Large intestine (tissue), 3 donors: ENCODE results near the gene ZMYND8. TPM values are rescaled to one million over a fixed set of nuclear protein-coding genes. Genes with fewer than 3 reads are reported as not detected.

Source experiments
- DNase-seq, 2 donors: peaks; one replicate each; pipeline versions ENCODE4 v3.0.0 to v3.0.0-alpha.2; 2013
- H3K27ac ChIP-seq: one replicate; pipeline ENCODE4 v1.5.1; 2013; ENCODE audit warnings: low read length
- H3K27me3 ChIP-seq: 2 replicates; pipeline ENCODE4 v1.6.1; 2013; ENCODE audit warnings: low read length; ENCODE audit not compliant: control insufficient read depth, insufficient read depth
- H3K36me3 ChIP-seq: 2 replicates; pipeline ENCODE4 v1.6.1; 2013; ENCODE audit warnings: low read length; ENCODE audit not compliant: control insufficient read depth, insufficient read depth
- H3K4me1 ChIP-seq: one replicate; pipeline ENCODE4 v1.6.1; 2013; ENCODE audit warnings: low read length; ENCODE audit not compliant: control insufficient read depth, insufficient read depth
- H3K4me3 ChIP-seq: one replicate; pipeline ENCODE4 v1.5.1; 2013; ENCODE audit warnings: low read length
- H3K9me3 ChIP-seq: one replicate; pipeline ENCODE4 v1.6.1; 2013; ENCODE audit warnings: mild to moderate bottlenecking, low read depth, low read length, moderate library complexity; ENCODE audit not compliant: control insufficient read depth
- WGBS: methylation state at CpG from one replicate; pipeline ENCODE4 v1.1.5; 2013; ENCODE audit warnings: low lambda C conversion rate; ENCODE audit not compliant: insufficient coverage; 5-methylcytosine and 5-hydroxymethylcytosine counted together
- polyA plus RNA-seq: library from polyadenylated mRNA; unstranded; fragments of 120-200 nt; gene quantifications from one replicate; pipeline ENCODE4 v1.2.1, GENCODE V29; 2013

The ZMYND8 gene
- polyA plus RNA-seq, 1 donor = 25.5 TPM

DNA sequence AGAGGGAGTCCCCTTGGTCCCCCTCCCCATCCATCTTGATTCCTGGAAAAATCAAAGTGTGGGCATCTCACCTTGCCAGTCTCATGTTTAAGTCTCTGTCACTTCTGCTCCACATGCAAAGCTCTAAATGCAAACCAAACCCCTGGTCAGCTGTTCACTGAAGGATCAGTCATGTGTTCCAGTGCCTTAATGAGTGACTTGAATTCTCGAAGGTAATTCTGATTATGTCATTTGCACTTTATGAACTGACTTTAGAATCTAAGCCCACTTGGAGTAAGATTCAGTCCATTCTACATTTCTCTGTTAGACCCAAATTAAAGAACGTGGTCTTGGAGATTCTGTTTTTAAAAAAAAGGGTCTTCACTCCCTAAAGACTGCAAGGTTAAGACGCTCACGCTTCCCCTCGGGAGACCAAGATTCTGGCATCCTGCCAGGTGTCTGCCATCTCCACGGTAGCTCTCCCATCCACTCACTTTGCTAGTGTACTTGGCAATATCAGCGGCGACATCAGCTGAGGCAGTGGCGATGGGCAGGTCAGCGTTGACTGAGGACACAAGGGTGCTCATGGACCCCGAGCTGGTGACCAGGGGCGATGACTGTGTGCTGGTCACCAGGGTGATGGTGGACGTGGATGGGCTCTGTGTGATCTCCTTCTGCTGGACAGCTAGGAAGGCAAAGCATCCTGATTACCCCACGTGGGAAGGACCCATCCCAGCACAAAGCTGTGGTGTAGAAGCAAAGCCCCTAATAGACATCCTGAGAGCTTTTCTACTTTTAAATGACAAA, 120.5 kb downstream of the ZMYND8 start:
- Histone ChIP-seq H3K27ac (no peak overlapping the region), H3K9me3 (no peaks in the 10 kb centered on the region), H3K27me3 (no peaks in the 10 kb centered on the region), H3K4me3 (no peak overlapping the region), H3K4me1 (no peaks in the 10 kb centered on the region), H3K36me3 (peaks cover 63% of the 10 kb centered on the region)
- no peak for DNase-seq
- 100% methylated on average over 1 of the region's 14 CpGs for WGBS

DNA sequence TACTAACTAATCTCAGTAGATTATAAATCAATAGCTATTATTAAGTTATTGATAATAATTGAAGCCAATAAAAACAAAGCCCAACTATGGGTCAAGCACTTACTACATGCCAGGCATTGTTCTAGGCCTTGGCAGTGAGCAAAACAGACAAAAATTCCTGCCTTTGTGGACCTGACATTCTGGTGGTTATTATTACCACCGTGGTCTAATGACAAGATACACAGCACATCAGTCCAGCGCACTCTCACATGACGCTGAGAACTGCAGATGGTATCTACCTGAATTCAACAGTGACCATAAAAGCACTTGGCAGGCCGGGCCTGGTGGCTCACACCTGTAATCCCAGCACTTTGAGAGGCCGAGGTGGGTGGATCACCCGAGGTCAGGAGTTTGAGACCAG, 121.4 kb downstream of the ZMYND8 start:
- no peaks in the 10 kb centered on the region for H3K4me1 ChIP-seq
- H3K27me3 ChIP-seq = no peaks in the 10 kb centered on the region
- no peak overlapping the region for H3K4me3 ChIP-seq
- H3K27ac ChIP-seq = no peak overlapping the region
- no CpG with 5 or more reads among the region's 6 CpGs for WGBS
- DNase-seq = no peak
- H3K9me3 ChIP-seq = no peaks in the 10 kb centered on the region
- peaks cover 70% of the 10 kb centered on the region for H3K36me3 ChIP-seq

DNA sequence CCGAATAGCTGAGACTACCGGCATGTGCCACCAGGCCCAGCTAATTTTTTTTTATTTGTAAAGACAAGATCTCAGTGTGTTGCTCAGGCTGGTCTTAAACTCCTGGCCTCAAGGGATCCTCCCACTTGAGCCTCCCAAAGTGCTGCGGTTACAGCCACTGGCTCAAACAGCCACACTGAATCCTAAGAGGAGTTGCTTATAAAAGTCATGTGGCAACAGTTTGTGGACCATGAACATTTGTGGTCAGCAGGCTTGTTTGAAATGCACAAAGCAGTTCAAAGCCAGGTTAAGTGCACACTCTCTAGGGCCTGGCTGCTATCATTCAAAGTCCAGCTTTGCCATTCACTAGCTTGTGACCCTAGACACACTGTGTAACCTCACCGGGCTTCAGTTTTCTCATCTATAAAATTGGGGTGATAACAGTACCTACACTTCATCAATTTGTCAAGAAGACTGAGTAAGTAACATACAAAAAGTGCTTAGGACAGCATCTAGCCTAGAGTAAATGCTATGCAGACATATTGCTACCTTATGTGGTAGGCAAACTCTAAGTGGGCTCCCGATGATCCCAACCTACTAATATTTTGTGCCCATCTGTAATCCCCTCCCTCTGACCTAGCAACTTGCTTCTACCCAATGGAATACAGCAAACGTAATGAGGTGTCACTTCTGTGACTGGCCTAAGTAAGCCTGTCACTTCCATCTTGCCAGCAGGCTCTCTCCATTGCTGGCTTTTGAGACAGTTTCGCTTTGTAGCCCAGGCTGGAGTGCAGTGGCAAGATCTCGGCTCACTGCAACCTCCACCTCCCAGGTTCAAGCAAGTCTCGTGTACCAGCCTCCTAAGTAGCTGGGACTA, 122.9 kb downstream of the ZMYND8 start:
- WGBS = no CpG with 5 or more reads among the region's 9 CpGs
- peaks cover 72% of the 10 kb centered on the region for H3K36me3 ChIP-seq

DNA sequence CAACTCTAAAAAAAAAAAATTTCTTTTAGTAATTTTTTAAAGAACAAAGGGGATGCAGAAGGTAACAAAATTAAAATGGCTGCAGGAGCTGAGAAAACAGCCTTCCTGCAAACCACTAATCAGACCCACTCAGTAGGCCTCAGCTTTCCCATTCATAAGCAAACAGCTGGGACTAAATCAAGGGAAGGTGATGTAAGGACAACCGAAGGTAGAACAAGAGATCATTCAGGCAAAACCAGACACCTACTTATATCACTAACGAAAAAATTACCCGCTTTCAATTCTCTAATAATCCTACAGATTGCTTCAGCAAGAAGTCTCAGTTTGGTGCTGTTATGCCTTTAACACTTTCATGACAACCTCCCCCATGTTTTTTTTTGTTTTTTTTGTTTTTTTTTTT, 124.0 kb downstream of the ZMYND8 start:
- H3K27ac ChIP-seq = no peak overlapping the region
- DNase-seq = no peak
- H3K9me3 ChIP-seq = no peaks in the 10 kb centered on the region
- H3K4me1 ChIP-seq = no peaks in the 10 kb centered on the region
- WGBS = 100% methylated on average over 2 of the region's 3 CpGs
- H3K36me3 ChIP-seq = peaks cover 70% of the 10 kb centered on the region
- H3K4me3 ChIP-seq = no peak overlapping the region
- H3K27me3 ChIP-seq = no peaks in the 10 kb centered on the region

More for the DNA sequence above, 122.9 kb downstream of the ZMYND8 start:
- DNase-seq = peak; percentile 35 to 43
- no peaks in the 10 kb centered on the region for H3K9me3 ChIP-seq
- H3K4me1 ChIP-seq = no peaks in the 10 kb centered on the region
- no peak overlapping the region for H3K27ac ChIP-seq
- H3K27me3 ChIP-seq = no peaks in the 10 kb centered on the region
- H3K4me3 ChIP-seq = no peak overlapping the region

DNA sequence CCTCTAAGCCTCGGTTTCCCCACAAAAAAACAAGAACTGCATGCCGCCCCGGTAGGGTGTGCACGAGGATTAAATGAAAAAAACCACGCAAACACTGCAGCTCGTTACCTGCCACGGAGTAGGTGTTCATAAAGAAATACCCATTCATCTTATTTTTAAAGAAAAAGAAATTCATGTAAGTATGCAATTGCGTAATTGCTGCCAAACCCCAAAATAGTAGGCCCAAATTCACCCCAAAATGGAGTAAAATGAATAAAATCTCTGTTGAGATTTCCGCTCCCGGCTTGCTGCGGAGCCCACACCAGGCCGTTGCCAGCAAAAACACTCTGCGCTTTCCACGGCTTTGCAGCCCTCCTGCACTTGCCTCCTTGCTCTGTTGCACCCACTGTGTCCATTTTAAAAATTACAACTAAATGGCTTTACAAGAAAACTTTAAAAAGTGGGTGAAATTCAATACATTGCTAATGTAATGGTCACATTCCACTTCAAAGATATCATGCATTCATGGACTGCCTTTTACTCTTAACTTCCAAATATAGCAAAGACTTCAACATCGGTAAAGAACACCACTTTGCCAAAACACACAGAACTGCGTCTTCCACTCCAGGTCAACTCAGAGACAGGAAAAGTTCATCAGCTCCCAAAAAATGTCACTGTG, 125.0 kb downstream of the ZMYND8 start:
- Histone ChIP-seq H3K27me3 (no peaks in the 10 kb centered on the region), H3K9me3 (no peaks in the 10 kb centered on the region), H3K4me3 (no peak overlapping the region), H3K27ac (no peak overlapping the region), H3K4me1 (no peaks in the 10 kb centered on the region), H3K36me3 (peaks cover 69% of the 10 kb centered on the region)
- WGBS = 92% methylated on average over 5 of the region's 16 CpGs
- DNase-seq = no peak

- Histone ChIP-seq H3K9me3 (no peaks in the 10 kb centered on the region), H3K27ac (no peak overlapping the region), H3K27me3 (no peaks in the 10 kb centered on the region), H3K4me3 (no peak overlapping the region), H3K36me3 (peaks cover 68% of the 10 kb centered on the region), H3K4me1 (no peaks in the 10 kb centered on the region)
- no peak for DNase-seq
- no CpG with 5 or more reads among the region's 8 CpGs for WGBS
Observed at GRCh38 chr20:47230811-47231256, 125.7 kb downstream of the ZMYND8 start.

GRCh38 chr20:47228654-47229053, 127.8 kb downstream of the ZMYND8 start:
- DNase-seq = no peak
- no peaks in the 10 kb centered on the region for H3K9me3 ChIP-seq
- WGBS = no CpG with 5 or more reads among the region's 5 CpGs
- no peaks in the 10 kb centered on the region for H3K4me1 ChIP-seq
- H3K27ac ChIP-seq = no peak overlapping the region
- no peaks in the 10 kb centered on the region for H3K27me3 ChIP-seq
- H3K4me3 ChIP-seq = no peak overlapping the region
- H3K36me3 ChIP-seq = peaks cover 68% of the 10 kb centered on the region

GRCh38 chr20:47227576-47227975, 128.9 kb downstream of the ZMYND8 start:
- Histone ChIP-seq H3K27ac (no peak overlapping the region), H3K9me3 (no peaks in the 10 kb centered on the region), H3K36me3 (peaks cover 68% of the 10 kb centered on the region), H3K4me3 (no peak overlapping the region), H3K4me1 (no peaks in the 10 kb centered on the region), H3K27me3 (no peaks in the 10 kb centered on the region)
- no peak for DNase-seq
- 100% methylated on average over 1 of the region's 9 CpGs for WGBS

DNA sequence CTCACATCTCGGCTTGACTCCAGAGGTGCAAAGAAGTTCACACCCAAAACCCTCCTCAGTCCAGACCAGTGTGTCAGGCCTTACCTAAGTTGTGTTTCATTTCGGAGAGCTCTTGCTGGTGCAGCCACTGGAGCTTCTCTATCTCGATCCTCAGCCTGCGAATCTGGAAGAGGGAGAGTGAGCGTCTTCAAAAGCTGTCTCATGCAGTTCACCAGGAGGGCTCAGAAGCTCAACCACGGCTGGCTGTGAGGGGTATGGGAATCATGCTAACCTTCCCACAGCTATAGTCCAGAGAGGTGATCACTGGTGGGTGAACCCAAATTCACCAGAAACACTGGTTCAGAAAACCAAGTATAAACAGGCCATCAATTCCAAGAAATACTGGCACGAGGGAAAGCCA, 129.4 kb downstream of the ZMYND8 start:
- no peak for DNase-seq
- H3K36me3 ChIP-seq = peaks cover 72% of the 10 kb centered on the region

DNA sequence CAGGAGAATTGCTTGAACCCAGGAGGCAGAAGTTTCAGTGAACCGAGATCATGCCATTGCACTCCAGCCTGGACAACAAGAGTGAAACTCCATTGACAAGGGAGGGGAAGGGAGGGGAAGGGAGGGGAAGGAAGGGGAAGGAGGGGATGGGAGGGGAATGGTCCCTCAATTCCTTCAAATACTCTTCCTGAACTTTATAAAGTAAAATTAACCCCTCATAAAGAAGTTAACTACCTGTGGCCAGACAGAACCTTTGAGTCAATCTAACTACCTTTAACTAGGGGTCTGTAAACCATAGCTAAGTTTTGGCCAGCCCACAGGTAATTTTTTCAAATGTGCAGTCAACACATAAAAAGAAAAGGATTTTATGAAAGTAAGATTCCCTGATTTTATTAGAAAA, 131.0 kb downstream of the ZMYND8 start:
- H3K27me3 ChIP-seq = no peaks in the 10 kb centered on the region
- H3K9me3 ChIP-seq = no peaks in the 10 kb centered on the region
- H3K36me3 ChIP-seq = peaks cover 79% of the 10 kb centered on the region
- no peak for DNase-seq
- H3K4me3 ChIP-seq = no peak overlapping the region
- no peaks in the 10 kb centered on the region for H3K4me1 ChIP-seq
- H3K27ac ChIP-seq = no peak overlapping the region
- WGBS = no CpG with 5 or more reads among the region's 1 CpG

More for the DNA sequence above, 129.4 kb downstream of the ZMYND8 start:
- Histone ChIP-seq H3K9me3 (no peaks in the 10 kb centered on the region), H3K27me3 (no peaks in the 10 kb centered on the region), H3K4me1 (no peaks in the 10 kb centered on the region), H3K27ac (no peak overlapping the region), H3K4me3 (no peak overlapping the region)
- no CpG with 5 or more reads among the region's 7 CpGs for WGBS
